Esophagus squamous epithelium (tissue), 4 donors: ENCODE data around the gene RNF183.

Experiments used
- POLR2A ChIP-seq, 4 donors: fragments of 450-650 bp; IDR thresholded peaks; one replicate each; pipeline ENCODE4 v1.6.1; 2017; ENCODE audit warnings: antibody characterized with exemption in 4 of 4, mild to moderate bottlenecking in 4 of 4, moderate library complexity in 3 of 4
- TF ChIP-seq, protein P1 (sequence below), 6 experiments: fragments of 450-650 bp in 4 of 6; fragments of 200-600 bp in 2 of 6; sonication (generic) in 2 of 6; IDR thresholded peaks; one replicate each; pipeline ENCODE4 v1.5.1; 2016 to 2019; ENCODE audit warnings: antibody characterized with exemption in 6 of 6, mild to moderate bottlenecking in 4 of 6, moderate library complexity in 4 of 6

DNA sequence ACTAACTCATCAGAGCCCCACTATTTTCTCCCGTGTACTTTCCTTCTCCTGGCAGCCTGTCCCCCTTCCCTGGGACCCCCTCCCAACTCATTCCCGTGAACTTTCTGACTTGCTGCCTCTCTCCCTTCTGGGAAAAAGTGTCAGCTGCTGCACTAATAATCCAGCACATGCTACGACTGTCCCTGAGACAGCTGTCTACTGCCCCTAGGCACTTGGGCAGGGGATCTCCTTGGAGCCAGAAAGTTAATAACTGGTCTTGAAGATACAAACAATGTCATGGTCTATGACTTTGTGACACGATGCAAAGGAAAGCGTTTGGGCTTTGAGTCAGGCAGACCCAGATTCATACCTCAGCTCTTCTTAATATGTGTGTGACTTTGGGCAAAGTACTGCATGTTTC is 10.1 kb upstream of the RNF183 start:
- TF ChIP-seq, protein P1, sequence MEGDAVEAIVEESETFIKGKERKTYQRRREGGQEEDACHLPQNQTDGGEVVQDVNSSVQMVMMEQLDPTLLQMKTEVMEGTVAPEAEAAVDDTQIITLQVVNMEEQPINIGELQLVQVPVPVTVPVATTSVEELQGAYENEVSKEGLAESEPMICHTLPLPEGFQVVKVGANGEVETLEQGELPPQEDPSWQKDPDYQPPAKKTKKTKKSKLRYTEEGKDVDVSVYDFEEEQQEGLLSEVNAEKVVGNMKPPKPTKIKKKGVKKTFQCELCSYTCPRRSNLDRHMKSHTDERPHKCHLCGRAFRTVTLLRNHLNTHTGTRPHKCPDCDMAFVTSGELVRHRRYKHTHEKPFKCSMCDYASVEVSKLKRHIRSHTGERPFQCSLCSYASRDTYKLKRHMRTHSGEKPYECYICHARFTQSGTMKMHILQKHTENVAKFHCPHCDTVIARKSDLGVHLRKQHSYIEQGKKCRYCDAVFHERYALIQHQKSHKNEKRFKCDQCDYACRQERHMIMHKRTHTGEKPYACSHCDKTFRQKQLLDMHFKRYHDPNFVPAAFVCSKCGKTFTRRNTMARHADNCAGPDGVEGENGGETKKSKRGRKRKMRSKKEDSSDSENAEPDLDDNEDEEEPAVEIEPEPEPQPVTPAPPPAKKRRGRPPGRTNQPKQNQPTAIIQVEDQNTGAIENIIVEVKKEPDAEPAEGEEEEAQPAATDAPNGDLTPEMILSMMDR (IDR thresholded peaks at IDR 0.05) = no peak
- TF ChIP-seq POLR2A (IDR thresholded peaks at IDR 0.05) = no peak
